Coronary artery (tissue), 2 donors: Measurements from ENCODE around the gene HOXA4.

Source experiments
- DNase-seq: peaks from one replicate; pipeline ENCODE4 v3.0.0-alpha.2; 2017; ENCODE audit warnings: low spot score
- H3K27ac ChIP-seq, 2 donors: fragments of 200-600 bp; sonication (generic); one replicate each; pipeline ENCODE4 v1.5.1; 2016 to 2019
- H3K4me3 ChIP-seq: fragments of 200-600 bp; sonication (generic); 2 replicates; pipeline ENCODE4 v1.5.1; 2016; ENCODE audit warnings: mild to moderate bottlenecking, moderate library complexity
- CTCF ChIP-seq: fragments of 200-600 bp; sonication (generic); IDR thresholded peaks from one replicate; pipeline ENCODE4 v1.5.1; 2019; ENCODE audit warnings: antibody characterized with exemption

HOXA4 gene

GRCh38 chr7:27094304-27095049 lies 36.1 kb downstream of the HOXA4 start:
- Histone ChIP-seq H3K4me3 (no peak overlapping the region), H3K27ac (no peak overlapping the region)
- no peak for DNase-seq
- TF ChIP-seq CTCF = no peak

GRCh38 chr7:27093184-27093895 lies 37.2 kb downstream of the HOXA4 start:
- no peak for TF ChIP-seq CTCF
- Histone ChIP-seq H3K4me3 (no peak overlapping the region), H3K27ac (no peak overlapping the region)
- no peak for DNase-seq

- no peak for TF ChIP-seq CTCF
- Histone ChIP-seq H3K27ac (no peak overlapping the region), H3K4me3 (no peak overlapping the region)
- DNase-seq = no peak
Measured at GRCh38 chr7:27092819-27093110, 37.8 kb downstream of the HOXA4 start.

GRCh38 chr7:27091941-27092818 lies 38.4 kb downstream of the HOXA4 start:
- DNase-seq = no peak
- no peak overlapping the region for H3K27ac ChIP-seq

DNA sequence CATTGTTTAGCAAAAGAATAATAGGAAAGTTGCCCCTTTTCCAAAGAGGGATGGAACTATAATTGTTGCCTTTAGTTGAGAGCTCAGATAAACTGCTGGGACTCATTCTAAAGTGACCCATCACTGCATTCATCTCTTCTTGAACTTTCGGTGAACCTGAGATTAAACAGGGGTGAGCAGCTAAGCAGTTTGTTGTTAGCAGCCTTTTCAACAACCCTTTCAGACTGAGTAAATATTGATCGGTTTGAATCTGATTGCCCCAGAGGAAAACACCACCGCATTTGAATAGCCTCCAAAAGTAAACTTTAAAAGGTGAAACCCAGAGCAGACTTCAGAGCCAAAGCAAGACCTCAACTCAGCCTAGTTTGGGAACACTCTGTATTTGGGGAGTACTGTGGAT lies 39.5 kb downstream of the HOXA4 start:
- no peak for DNase-seq
- Histone ChIP-seq H3K27ac (no peak overlapping the region), H3K4me3 (no peak overlapping the region)
- TF ChIP-seq CTCF = no peak

More at GRCh38 chr7:27091941-27092818, 38.4 kb downstream of the HOXA4 start:
- no peak overlapping the region for H3K4me3 ChIP-seq
- TF ChIP-seq CTCF = no peak

GRCh38 chr7:27088002-27088922 lies 42.3 kb downstream of the HOXA4 start:
- H3K4me3 ChIP-seq = peak overlapping the region; percentile 12
- no peak for DNase-seq

More at GRCh38 chr7:27088002-27088922, 42.3 kb downstream of the HOXA4 start:
- TF ChIP-seq CTCF = no peak
- no peak overlapping the region for H3K27ac ChIP-seq
